Esophagus mucosa (tissue), 1 donor: ENCODE results near the gene KRT86. TPM values are rescaled to one million over a fixed set of nuclear protein-coding genes. Genes with fewer than 3 reads are reported as not detected.
A peak's percentile ranks its signal among the peaks of the same experiment; 100 is the strongest.

Source experiments
- ATAC-seq: fragments of 200-7000 bp; cut with Tn5 transposase; one replicate; pipeline ENCODE4 v1.9.1; 2020
- total RNA-seq: library from RNA; stranded (reverse); gene quantifications from one replicate; pipeline ENCODE4 v1.2.4, GENCODE V29; 2023
- donor health status: DM: yes; HTN: yes; CAD: no.

Gene KRT86
- total RNA-seq, 1 donor from 2014 or later, result not detected

DNA sequence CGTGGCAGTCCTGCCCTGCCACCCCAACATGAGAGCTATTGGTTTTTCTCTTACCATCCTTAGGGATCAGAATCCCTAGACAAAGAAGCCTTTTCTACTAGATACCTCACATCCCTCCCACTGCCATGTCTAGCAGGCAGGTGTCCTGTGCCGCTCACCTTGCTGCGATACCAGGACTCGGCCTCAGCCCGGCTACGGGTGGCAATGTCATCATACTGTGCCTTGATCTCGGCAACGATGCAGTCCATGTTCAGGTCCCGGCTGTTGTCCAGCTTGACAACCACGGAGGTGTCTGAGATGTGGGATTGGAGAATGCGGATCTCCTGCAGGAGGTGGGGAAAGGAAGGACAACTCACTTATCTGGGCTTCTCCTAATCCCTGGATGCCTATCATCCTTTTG, 42.3 kb downstream of the KRT86 start:
- ATAC-seq, result no peak

GRCh38 chr12:52317468-52318052, 43.1 kb downstream of the KRT86 start:
- no peak for ATAC-seq

DNA sequence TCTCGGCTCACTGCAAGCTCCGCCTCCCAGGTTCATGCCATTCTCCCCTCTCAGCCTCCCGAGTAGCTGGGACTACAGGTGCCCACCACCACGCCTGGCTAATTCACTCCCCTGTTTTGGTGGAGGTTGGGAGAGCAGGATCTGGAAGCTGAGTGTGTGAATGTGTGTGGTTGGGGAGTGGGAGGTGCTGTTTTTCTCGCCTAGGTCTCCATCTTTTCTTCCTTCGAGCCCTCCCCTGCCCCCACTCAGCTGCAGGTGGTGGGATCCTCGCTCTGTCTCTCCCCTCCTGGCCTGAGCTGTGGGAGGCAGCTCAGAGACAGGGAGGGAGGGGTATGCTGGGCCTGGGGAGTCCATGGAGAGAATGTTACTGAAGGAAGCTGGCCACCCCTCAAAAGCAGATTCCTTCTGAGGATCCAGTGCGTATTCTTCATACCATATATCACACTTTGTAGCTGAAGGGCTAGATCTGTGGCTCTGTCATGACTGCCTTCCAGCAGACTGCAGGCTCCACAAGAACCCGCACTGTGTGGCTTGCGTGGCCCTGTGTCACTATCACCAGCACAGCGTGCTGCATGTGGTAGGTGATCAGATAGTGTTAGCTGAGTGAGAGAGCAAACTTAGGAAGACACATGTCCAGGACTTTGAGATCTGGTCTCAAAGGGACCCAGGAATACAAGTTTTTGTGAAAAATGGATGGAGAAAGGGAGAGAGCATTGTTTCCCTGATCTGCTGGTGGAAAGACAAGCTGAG, 44.0 kb downstream of the KRT86 start:
- ATAC-seq, result no peak

DNA sequence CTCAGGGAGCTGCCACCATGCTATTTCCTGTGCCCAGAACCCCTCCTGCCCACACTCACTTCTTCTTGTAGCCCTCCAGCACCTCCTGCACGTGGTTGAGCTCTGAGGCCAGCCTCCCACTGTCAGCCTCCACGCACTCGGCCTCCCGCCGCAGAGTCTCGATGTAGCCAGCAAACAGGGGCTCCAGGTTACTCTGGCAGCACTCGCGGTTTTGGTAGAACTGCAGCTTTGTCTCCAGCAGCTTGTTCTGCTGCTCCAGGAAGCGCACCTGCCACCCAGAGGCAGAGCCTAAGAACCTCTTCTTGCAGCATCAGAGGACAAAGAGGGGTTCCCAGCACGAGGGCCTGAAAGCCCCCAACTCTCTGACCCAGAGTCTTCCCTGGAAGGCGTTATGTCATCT, 44.7 kb downstream of the KRT86 start:
- no peak for ATAC-seq

DNA sequence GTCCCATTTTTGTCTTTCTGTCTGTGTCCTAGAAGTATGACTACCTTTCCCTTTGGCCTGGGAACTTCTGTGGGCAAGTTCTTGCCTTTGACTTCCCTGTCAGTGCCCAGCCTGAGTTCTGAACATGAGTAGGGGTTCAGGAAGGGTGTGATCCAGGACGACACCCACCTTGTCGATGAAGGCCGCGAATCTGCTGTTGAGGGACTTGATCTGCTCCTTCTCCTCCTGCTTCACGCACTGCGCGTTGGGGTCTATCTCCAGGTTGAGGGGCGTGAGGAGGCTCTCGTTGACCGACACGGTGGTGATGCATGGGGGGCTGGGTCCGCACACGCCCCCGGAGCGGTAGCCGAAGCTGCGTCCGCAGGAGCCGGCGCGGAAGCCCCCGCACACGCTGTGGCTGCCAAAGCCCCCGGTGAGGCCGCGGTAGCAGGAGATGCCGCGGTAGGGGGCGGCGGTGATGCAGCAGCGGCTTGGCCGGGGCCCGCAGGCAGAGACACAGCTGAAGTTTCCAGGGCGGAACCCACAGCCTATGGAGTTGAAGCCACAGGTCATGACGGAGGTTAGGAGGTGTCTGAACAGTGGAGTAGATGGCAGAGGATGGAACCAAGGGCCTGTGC, 46.4 kb downstream of the KRT86 start, which contains the start of gene KRT83:
TSS of gene KRT83 (minus strand) at position 615 of the 617 bp plus-strand sequence. CDS start at position 552, 63 bp downstream.
- no peak for ATAC-seq

GRCh38 chr12:52321418-52321817, 47.0 kb downstream of the KRT86 start:
- ATAC-seq, result no peak

DNA sequence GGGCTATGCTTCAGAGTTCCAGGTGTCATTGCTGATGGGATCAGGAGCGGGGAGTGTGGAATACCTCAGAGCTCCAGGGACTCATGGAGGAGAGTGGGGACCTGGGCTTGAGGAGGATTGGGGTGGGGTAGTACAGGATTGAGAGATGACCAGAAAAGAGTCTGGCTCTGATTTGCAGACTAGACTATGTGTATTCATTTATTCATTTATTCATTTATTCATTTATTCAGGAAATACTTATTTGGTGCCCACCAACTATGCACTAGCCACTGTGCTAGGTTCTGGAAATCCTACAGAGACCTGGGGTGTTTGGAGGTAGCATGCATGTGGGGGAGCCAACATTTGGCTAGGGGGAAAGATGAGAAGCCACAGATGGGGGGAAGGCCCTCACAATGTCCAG, 47.6 kb downstream of the KRT86 start:
- no peak for ATAC-seq

GRCh38 chr12:52323001-52323400, 48.6 kb downstream of the KRT86 start:
- no peak for ATAC-seq

DNA sequence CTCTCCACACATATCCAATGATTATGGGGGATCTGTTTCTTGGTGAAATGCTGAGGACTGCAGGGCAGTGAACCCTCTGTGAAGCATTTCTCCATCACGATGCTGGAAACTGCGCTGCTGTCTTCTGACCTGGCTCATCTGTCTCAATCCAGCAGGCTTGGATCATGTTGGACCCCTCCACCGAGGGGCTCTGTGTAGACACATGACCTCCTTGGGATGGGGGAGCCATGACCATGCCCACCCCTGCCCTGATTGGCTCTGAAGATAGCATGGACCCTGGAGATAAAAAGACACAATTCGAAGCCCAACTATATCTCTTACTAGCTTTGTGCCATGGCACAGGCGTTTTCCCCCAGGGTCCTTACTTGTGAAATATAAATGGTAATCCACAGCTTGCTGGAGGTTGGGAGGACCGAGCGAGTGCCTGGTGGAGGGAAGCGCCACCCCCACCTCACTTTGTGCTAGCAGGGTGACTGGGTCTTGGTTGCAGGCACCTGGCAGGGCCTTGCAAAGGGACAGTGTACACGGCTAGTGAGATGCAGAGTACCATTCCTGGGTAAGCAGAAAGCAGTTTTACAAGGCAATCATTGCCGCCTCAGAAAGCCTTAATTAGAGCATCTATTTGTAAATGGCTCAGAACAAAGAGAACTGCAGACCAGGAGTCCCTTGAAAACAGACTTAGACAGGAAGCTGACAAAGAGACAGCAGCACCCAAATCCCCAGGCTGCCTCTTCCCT, 49.1 kb downstream of the KRT86 start:
- no peak for ATAC-seq

GRCh38 chr12:52324153-52324444, 49.7 kb downstream of the KRT86 start:
- ATAC-seq, result no peak

GRCh38 chr12:52327052-52327829, 52.8 kb downstream of the KRT86 start:
- ATAC-seq, result peak; percentile 96

DNA sequence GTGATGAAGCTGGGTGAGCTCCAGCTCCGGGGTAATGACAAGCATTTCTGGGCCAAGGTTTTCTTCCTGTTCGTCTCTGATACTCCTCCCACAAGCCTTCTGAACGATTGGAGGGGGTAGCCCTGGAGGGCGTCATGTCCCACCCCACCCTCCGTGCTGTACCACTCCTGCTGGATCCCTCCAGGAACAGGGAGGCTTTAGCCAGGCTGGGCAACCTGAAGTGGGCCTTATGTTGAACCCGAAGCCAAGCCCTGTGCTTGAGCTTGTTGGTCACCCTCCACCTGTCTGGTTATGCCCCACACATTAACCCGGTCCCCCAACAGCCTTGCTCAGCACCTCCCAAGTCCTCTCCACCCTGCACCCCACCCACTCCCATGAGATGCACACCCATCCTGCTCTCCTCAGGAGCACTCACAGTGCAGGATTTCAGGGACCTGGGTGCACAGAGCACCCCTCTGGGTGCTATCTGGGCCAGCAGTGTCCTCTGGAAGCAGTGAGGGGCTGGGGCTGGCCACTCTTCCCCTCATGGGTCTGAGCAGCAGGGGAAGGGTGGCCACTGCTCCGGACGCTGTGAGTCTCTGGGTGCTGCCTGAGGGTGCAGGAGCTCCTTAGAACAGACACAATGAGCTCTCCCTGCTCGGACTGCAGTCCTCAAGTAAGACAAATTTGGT, 53.5 kb downstream of the KRT86 start:
- ATAC-seq, result peak; percentile 33

DNA sequence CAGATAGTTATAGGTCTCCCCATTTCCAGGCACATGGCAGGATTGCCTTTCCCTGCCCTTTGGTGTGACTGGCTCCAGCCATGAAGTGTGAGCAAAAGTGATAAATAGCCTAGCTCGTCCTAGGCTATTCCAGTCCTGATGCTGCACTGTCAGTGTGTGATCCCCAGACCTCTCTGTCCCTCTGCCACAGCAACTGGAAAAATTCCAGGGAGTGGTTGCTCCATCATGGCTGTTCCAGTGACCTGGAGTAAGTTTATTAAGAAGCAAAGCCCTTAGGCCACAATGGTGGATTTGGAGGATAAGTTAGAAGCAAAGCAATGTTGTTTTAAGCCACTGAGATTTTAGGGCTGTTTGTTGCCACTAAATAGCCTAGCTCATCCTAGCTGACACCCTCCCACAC, 56.6 kb downstream of the KRT86 start:
- ATAC-seq, result no peak

GRCh38 chr12:52331833-52332232, 57.4 kb downstream of the KRT86 start:
- ATAC-seq, result no peak

GRCh38 chr12:52332381-52332780, 57.9 kb downstream of the KRT86 start:
- no peak for ATAC-seq

- no peak for ATAC-seq
Measured at GRCh38 chr12:52333321-52333720, 58.9 kb downstream of the KRT86 start.

DNA sequence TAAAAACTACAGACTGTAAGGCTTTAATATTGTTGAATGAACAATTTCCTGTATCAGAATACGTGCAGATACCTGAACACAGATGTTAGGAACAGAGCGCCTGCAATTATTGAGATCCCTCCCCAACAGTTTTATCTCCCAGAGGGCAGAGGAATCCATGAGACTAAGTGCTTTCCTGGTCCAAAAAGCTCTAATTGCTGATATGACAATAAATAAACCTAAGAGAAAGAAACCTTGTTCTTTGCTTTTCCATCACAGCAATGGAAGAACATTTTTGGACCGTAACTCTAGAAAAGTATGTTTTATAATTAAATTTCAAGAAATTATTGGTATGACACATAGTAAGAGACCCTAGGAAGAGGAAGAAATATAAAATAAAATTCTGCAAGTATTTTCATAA, 59.7 kb downstream of the KRT86 start:
- no peak for ATAC-seq

DNA sequence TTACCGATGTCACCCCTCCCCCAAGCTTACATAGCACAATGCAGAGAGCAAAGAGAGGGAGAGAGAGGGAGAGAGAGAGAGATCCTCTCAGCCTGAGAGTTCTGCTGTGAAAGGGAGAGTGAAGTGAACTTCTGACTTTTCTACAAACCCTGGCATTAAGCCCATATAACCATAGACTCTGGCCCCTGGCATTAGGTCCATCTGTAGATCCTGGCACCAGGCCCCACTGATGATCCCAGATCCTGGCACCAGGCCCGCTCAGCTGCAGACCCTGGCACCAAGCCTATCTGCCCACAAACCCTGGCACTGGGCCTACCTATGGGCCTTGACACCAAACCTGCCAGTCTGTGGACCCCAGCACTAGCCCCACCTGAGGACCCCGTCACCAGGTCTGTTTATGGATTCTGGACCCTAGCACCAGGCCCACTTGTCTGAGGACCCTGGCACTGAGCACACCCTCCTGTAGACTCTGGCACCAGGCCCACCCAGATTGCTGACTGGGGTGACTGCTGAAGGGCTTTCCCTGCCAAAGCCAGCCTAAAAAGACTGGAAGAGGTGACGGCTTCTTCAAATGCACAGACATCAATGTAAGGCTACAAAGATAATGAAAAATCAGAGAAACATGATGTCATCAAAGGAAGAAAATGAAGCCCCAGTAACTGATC, 61.3 kb downstream of the KRT86 start:
- no peak for ATAC-seq

DNA sequence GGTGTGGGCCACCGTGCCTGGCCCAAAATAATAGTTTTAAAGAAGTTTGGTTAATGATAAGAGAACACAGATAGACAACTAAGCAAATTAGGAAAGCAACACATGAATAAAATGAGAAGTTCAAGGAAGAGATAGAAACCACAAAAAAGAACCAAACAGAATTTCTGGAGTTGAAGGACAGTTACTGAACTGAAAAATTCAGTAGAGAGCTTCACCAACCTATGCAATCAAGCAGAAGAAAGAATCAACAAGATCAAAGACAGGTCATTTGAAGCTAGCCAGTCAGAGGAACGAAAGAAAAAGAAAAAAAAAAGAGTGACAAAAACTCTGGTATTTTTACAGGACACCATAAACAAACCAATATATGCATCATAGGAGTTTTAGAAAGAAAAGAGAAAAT, 62.2 kb downstream of the KRT86 start:
- no peak for ATAC-seq

DNA sequence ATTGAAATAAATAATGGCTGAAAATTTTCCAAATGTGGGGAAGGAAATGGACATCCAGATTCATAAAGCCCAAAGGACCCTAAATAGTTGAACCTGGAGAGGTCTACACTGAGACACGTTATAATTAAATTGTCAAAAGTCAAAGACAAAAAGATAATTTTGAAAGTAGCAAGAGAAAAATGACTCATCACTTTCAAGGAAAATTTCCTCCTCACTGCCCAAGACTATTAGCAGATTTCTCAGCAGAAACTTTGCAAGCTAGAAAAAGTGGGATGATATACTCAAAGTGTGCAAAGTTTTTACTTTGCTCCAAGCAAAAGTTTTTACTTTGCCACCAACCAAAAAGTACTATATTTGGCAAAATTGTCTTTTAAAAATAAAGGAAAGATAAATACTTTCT, 62.6 kb downstream of the KRT86 start:
- no peak for ATAC-seq

DNA sequence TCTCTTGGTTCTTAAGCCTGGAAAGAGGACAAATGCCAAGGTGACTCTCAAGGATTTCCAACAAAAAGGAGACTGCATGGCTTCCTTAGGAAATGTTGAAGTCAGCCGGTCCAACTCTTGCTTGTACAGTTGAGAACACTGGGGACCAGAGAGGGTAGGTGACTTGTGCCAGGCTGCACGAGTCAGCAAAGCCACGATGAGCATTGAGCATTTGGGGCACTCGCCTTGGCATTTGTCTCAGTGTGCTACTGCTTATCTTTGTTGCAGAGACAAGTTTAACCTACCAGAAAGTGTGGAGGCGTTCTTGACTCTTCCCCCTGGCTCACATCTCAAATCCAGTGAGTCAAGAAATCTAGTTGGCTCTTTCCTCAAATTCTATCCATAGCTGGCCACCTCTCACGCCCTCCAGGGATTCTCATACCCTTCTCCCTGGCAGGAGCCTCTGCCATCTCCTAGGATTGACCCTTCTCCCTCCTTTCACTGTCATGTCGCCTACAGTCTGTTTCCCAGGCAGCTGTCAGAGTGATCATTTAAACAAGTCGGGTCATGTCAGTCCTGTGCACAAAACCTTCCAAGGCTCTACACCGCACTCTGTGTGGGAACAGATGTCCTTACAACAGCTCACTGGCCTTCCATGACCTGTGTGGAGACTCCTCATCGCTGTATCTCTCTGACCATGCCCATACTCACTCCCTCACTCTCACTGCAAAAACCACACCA, 64.0 kb downstream of the KRT86 start:
- ATAC-seq, result peak; percentile 56
